Activated CD8-positive, alpha-beta T cell treated with anti-CD3 and anti-CD28 coated beads for 36 hours (primary cell): ENCODE measurements around the gene STAP1. TPM values are rescaled to one million over a fixed set of nuclear protein-coding genes. Genes with fewer than 3 reads are reported as not detected.
A peak's percentile ranks its signal among the peaks of the same experiment; 100 is the strongest.

Experiments used
- ATAC-seq: fragments of 200-7000 bp; cut with Tn5 transposase; one replicate; pipeline ENCODE4 v1.10.0; 2021; ENCODE audit warnings: mild to moderate bottlenecking, moderate library complexity
- CTCF ChIA-PET: fragments of 350-600 bp; sonication (Branson Sonifier 250); formaldehyde crosslinking; loops from one replicate; lab custom pipeline; 2021; ENCODE audit warnings: antibody characterized with exemption; lab: Charles Lee
- POLR2A ChIA-PET: fragments of 350-600 bp; sonication (Branson Sonifier 250); formaldehyde crosslinking; loops from one replicate; lab custom pipeline; 2021; ENCODE audit warnings: antibody characterized with exemption; lab: Charles Lee
- DNase-seq: peaks from one replicate; pipeline ENCODE4 v3.0.0-alpha.2; 2020
- H3K27ac Mint-ChIP-seq: one replicate; pipeline ENCODE4 v1.8.0; 2021; ENCODE audit warnings: mild to moderate bottlenecking, mixed read lengths
- H3K27me3 Mint-ChIP-seq: one replicate; pipeline ENCODE4 v1.8.0; 2021; ENCODE audit warnings: mixed read lengths
- H3K36me3 Mint-ChIP-seq: one replicate; pipeline ENCODE4 v1.8.0; 2021; ENCODE audit warnings: low read depth, mixed read lengths
- H3K4me1 Mint-ChIP-seq: one replicate; pipeline ENCODE4 v1.8.0; 2021; ENCODE audit warnings: low read depth, mixed read lengths
- H3K4me3 Mint-ChIP-seq: one replicate; pipeline ENCODE4 v1.8.0; 2021; ENCODE audit warnings: mild to moderate bottlenecking, moderate library complexity, mixed read lengths
- H3K9me3 Mint-ChIP-seq: one replicate; pipeline ENCODE4 v1.8.0; 2021; ENCODE audit warnings: mixed read lengths
- intact Hi-C: fragments of 100-400 bp; cut with micrococcal nuclease; formaldehyde crosslinking; loops from one replicate; pipeline ENCODE4 v1.10.0; 2022
- total RNA-seq, 2 experiments: library from RNA; stranded (reverse); gene quantifications; one replicate each; pipeline ENCODE4 v1.2.3, GENCODE V29; 2021
- TF ChIP-seq, protein P1 (sequence below): fragments of 200-600 bp; IDR thresholded peaks from one replicate; pipeline ENCODE4 v1.8.0; 2022; ENCODE audit warnings: antibody characterized with exemption, mild to moderate bottlenecking

Gene STAP1
- total RNA-seq, 2 experiments from 2014 or later, result 3.0 TPM

DNA sequence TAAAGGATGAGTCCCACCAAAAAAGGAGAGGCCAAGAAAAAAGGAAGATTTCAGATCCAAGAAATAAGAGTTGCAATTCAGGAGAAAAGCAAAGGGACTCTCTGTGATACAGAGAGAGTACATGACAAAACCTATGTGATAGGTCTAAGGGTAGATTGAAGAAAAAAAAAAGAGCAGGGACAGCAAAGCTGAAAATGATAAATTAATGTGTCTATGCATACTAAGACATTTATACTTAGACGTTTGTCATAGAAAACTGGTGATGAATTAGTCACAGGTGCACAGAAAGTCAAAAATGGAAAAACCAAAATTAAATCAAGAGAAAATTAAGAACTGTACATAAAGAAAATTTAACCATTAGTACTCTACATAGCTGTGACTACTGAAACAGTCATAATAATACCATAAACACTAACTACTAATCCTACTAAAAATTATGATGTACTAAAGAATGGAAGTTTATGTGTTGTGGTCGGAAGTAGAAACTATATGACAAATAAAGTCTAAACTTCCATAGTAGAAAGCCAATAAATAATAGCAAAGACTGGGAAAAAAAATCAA lies 23.2 kb upstream of the STAP1 start:
- TF ChIP-seq, protein P1, sequence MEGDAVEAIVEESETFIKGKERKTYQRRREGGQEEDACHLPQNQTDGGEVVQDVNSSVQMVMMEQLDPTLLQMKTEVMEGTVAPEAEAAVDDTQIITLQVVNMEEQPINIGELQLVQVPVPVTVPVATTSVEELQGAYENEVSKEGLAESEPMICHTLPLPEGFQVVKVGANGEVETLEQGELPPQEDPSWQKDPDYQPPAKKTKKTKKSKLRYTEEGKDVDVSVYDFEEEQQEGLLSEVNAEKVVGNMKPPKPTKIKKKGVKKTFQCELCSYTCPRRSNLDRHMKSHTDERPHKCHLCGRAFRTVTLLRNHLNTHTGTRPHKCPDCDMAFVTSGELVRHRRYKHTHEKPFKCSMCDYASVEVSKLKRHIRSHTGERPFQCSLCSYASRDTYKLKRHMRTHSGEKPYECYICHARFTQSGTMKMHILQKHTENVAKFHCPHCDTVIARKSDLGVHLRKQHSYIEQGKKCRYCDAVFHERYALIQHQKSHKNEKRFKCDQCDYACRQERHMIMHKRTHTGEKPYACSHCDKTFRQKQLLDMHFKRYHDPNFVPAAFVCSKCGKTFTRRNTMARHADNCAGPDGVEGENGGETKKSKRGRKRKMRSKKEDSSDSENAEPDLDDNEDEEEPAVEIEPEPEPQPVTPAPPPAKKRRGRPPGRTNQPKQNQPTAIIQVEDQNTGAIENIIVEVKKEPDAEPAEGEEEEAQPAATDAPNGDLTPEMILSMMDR, result no peak
- ATAC-seq, result no peak

DNA sequence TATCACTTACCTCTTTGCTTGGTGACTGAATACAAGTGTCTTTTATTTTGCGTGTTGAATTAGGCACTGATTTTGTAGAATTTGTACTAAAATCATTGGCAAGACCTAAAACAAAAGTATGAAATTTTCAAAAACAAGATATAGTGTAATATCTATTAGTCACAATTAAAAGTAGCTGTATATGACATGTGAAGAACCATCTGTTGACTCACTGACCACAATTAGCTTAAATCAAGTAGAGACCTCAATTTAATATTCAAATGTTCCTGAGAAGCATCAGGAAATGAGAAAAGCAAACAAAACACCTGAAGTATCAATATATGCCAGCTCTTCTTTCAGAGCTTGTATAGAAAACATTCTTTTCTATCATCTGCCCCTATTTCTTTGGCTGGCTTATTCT lies 18.7 kb upstream of the STAP1 start:
- Mint-ChIP-seq H3K9me3 (no peaks in the 10 kb centered on the region), H3K4me1 (peaks cover 55% of the 10 kb centered on the region), H3K27ac (peak overlapping the region; percentile 19), H3K4me3 (no peak overlapping the region), H3K27me3 (no peaks in the 10 kb centered on the region), H3K36me3 (peaks cover 61% of the 10 kb centered on the region)
- DNase-seq (no peak), ATAC-seq (no peak)
- ChIA-PET POLR2A (no interaction called here), CTCF (interaction anchor here (1.4 kb wide), 1 partner anchor 207 kb away, joined by 3 read pairs; no protein-coding TSS in a partner anchor)
- TF ChIP-seq, protein P1, result no peak
- intact Hi-C loops, result no loop called here

More for the DNA sequence above, 23.2 kb upstream of the STAP1 start:
- POLR2A ChIA-PET, result interaction anchor here (1.2 kb wide), 2 partner anchors 10 to 11 kb away, joined by 3 to 5 read pairs; partner anchors contain the start of gene CENPC
- intact Hi-C loops, result no loop called here
- Mint-ChIP-seq H3K9me3 (peaks cover 8% of the 10 kb centered on the region), H3K36me3 (peaks cover 69% of the 10 kb centered on the region), H3K4me3 (no peak overlapping the region), H3K27ac (peak overlapping the region; percentile 4), H3K4me1 (peaks cover 34% of the 10 kb centered on the region), H3K27me3 (no peaks in the 10 kb centered on the region)
- CTCF ChIA-PET, result interaction anchor here (0.8 to 1.2 kb wide), 2 partner anchors 11 to 165 kb away, joined by 3 read pairs; partner anchors contain the start of gene UBA6
- DNase-seq, result no peak

DNA sequence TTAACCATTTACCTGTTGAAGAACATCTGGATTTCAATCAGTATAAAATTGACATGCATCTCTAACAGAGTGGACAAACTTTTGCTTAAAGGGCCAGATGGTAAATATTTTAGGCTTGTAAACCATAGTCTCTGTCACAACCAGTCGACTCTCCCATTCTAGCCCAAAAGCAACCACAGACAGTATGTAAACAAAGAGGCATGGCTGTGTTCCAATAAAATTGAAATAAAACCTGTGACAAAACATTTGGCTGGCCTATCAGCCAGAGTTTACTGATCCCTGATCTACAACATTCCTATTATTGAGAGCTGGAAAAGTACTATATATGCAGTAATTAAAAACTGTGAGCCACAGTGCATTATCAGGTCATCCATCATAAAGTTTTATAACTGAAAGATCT lies 16.5 kb upstream of the STAP1 start:
- Mint-ChIP-seq H3K4me3 (no peak overlapping the region), H3K36me3 (peaks cover 48% of the 10 kb centered on the region), H3K9me3 (no peaks in the 10 kb centered on the region), H3K4me1 (peaks cover 51% of the 10 kb centered on the region), H3K27me3 (no peaks in the 10 kb centered on the region), H3K27ac (no peak overlapping the region)
- ChIA-PET CTCF (interaction anchor here (3.3 kb wide), 1 partner anchor 159 kb away, joined by 11 read pairs; the partner anchor contains the start of gene UBA6), POLR2A (no interaction called here)
- intact Hi-C loops, result no loop called here
- TF ChIP-seq, protein P1, result no peak
- ATAC-seq, result no peak
- no peak for DNase-seq

DNA sequence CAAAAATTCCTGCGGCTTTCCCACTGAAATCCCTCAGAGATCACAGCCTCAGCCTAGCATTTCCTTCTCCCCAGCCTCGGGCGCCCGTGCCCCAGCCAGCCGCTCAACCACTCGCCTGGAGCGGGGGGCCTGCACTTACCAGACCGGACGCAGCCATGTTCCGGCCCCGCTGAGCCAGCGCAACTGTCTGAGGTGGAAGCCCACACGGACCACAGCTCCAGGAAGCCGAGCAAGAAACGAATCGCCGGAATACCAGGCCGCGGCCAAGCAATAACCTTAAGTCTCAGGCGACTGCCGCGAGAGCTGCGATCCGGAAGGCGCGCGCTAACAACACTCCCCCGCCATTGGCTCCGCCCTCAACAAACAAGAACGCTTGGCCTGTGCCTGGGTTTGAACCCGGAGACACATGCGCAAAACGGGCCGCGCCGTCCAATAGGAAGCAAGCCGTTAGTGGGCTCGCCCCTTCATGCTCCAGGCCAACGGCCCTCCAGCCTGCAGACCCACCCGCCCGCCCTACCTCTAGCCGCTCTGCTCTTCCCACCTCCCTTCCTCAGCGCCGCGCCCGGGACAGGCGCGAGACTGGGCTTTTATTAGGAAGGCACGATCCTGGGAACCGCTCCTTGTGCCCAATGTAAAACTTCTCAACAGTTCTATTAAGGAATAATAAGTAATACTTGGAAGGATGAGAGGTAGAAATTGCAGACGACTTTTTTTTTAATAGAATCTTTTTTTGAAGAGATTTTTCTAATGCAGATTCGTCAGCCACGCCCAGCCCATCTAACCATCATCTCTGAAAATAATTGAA lies 13.1 kb upstream of the STAP1 start, which contains the start of gene CENPC:
Gene CENPC, minus strand, starts transcription at position 305 of the 805 bp plus-strand sequence. Its CDS starts 148 bp downstream, at position 157.
- Mint-ChIP-seq H3K27ac (peak within 1 kb of the TSS; percentile 98), H3K9me3 (no peaks in the 10 kb centered on the region), H3K4me3 (peak within 1 kb of the TSS; percentile 98), H3K4me1 (peaks cover 37% of the 10 kb centered on the region), H3K27me3 (no peaks in the 10 kb centered on the region), H3K36me3 (peaks cover 32% of the 10 kb centered on the region)
- TF ChIP-seq, protein P1, result no peak
- ATAC-seq (peak; percentile 97), DNase-seq (peak; percentile 98)
- intact Hi-C loops, result loop anchor here (5.0 kb wide), 2 partner anchors 37 to 157 kb away; partner anchors contain the start of gene UBA6
- POLR2A ChIA-PET, result interaction anchor here (0.6 to 1.9 kb wide), 5 partner anchors 9 to 203 kb away, joined by 3 to 4 read pairs (median 3); no protein-coding TSS in a partner anchor
- CTCF ChIA-PET, result interaction anchor here (3.3 kb wide), 1 partner anchor 156 kb away, joined by 11 read pairs; the partner anchor contains the start of gene UBA6
